GM12801 (cell line): ENCODE measurements around the gene UGT1A7.

Experiments
- CTCF ChIP-seq: IDR thresholded peaks from one replicate; pipeline ENCODE4 v1.5.1; 2011; ENCODE audit warnings: control low read depth; ENCODE audit not compliant: insufficient read length; ENCODE audit errors: extremely low read depth

Gene UGT1A7

GRCh38 chr2:233810385-233810784 lies 128.7 kb downstream of the UGT1A7 start:
- TF ChIP-seq CTCF: no peak

- no peak for TF ChIP-seq CTCF
Observed at GRCh38 chr2:233811087-233811486, 129.4 kb downstream of the UGT1A7 start.

GRCh38 chr2:233811732-233812131 lies 130.0 kb downstream of the UGT1A7 start:
- no peak for TF ChIP-seq CTCF

- no peak for TF ChIP-seq CTCF
Observed at GRCh38 chr2:233813236-233814055, 131.7 kb downstream of the UGT1A7 start.

GRCh38 chr2:233814056-233814835 lies 132.5 kb downstream of the UGT1A7 start:
- no peak for TF ChIP-seq CTCF

GRCh38 chr2:233815861-233816260 lies 134.2 kb downstream of the UGT1A7 start:
- TF ChIP-seq CTCF: no peak

- TF ChIP-seq CTCF: no peak
Observed at GRCh38 chr2:233816334-233816733, 134.6 kb downstream of the UGT1A7 start.
